Astrocyte of the cerebellum (primary cell): ENCODE measurements around the gene MRTFA.

Experiments used
- DNase-seq: peaks from one replicate; pipeline ENCODE4 v3.0.0-alpha.2; 2011; ENCODE audit warnings: low read depth
- H3K4me3 ChIP-seq: 2 replicates; pipeline ENCODE4 v1.5.1; 2011; ENCODE audit warnings: mild to moderate bottlenecking, low read depth, low read length, moderate library complexity
- CTCF ChIP-seq: IDR thresholded peaks from 2 replicates; pipeline ENCODE4 v1.5.1; 2012; ENCODE audit warnings: low read length, low read depth, moderate library complexity, mild to moderate bottlenecking; ENCODE audit errors: missing control alignments
- in situ Hi-C: cut with HindIII; loops from 2 replicates; pipeline ENCODE4 v1.10.0; 2017; ENCODE audit warnings: low sequenced_read_pairs

The MRTFA gene

GRCh38 chr22:40469181-40469580, 167.3 kb downstream of the MRTFA start:
- in situ Hi-C loops, result no loop called here
- TF ChIP-seq CTCF, result no peak
- H3K4me3 ChIP-seq, result no peak overlapping the region
- no peak for DNase-seq

- no peak for DNase-seq
- no peak overlapping the region for H3K4me3 ChIP-seq
- in situ Hi-C loops, result no loop called here
- no peak for TF ChIP-seq CTCF
Measured at GRCh38 chr22:40468616-40469015, 167.9 kb downstream of the MRTFA start.

- no peak for DNase-seq
- in situ Hi-C loops, result no loop called here
- TF ChIP-seq CTCF, result no peak
- H3K4me3 ChIP-seq, result no peak overlapping the region
Measured at GRCh38 chr22:40466976-40467375, 169.5 kb downstream of the MRTFA start.

GRCh38 chr22:40463683-40464082, 172.8 kb downstream of the MRTFA start:
- in situ Hi-C loops, result no loop called here
- no peak for DNase-seq

GRCh38 chr22:40463017-40463631, 173.4 kb downstream of the MRTFA start:
- TF ChIP-seq CTCF, result no peak
- no peak overlapping the region for H3K4me3 ChIP-seq
- in situ Hi-C loops, result no loop called here
- DNase-seq, result no peak

More at GRCh38 chr22:40463683-40464082, 172.8 kb downstream of the MRTFA start:
- no peak for TF ChIP-seq CTCF
- no peak overlapping the region for H3K4me3 ChIP-seq

- in situ Hi-C loops, result no loop called here
- no peak for TF ChIP-seq CTCF
- DNase-seq, result no peak
- no peak overlapping the region for H3K4me3 ChIP-seq
Measured at GRCh38 chr22:40462195-40462984, 174.1 kb downstream of the MRTFA start.
